ENCODE data around the gene RCL1. TPM values are rescaled to one million over a fixed set of nuclear protein-coding genes. Genes with fewer than 3 reads are reported as not detected.

The RCL1 gene
- polyA plus RNA-seq, 3 donors, result 2.2 to 3.0 (median 3.0) TPM

GRCh38 chr9:4842213-4842612 is 49.5 kb downstream of the RCL1 start:
- H3K27me3 Mint-ChIP-seq (ENCODE audit: low read depth in 3 of 3), result peaks cover 0 to 1% (median 0%) of the 10 kb centered on the region in 3 donors
- H3K27ac Mint-ChIP-seq, result peak overlapping the region in 1 of 7 donors; percentile 29
- no peaks in the 10 kb centered on the region for H4K20me1 ChIP-seq (ENCODE audit: insufficient read depth, low read length)
- no peak overlapping the region for H3K4me2 ChIP-seq (replicated peaks; ENCODE audit: extremely low read depth, low read length, poor library complexity, severe bottlenecking)
- H3K36me3 Mint-ChIP-seq, result peaks cover 33 to 41% of the 10 kb centered on the region in 2 donors
- H3K36me3 ChIP-seq (replicated peaks in 1 of 2; ENCODE audit: control insufficient read depth in 1 of 2, insufficient read depth in 2 of 2, low read length in 2 of 2), result peaks cover 7 to 31% of the 10 kb centered on the region in 2 donors
- intact Hi-C loops (cut with micrococcal nuclease), result no loop called here
- H3K9me3 ChIP-seq (replicated peaks in 1 of 2; ENCODE audit: control insufficient read depth in 1 of 2, insufficient read depth in 1 of 2, low read length in 2 of 2), result no peaks in the 10 kb centered on the region
- no peak for DNase-seq
- no peak overlapping the region for H2AFZ ChIP-seq (ENCODE audit: insufficient read depth, low read depth, low read length, poor library complexity, severe bottlenecking)
- H3K27me3 ChIP-seq (ENCODE audit: control insufficient read depth in 2 of 2, insufficient read depth in 2 of 2, low read length in 2 of 2), result no peaks in the 10 kb centered on the region
- no peaks in the 10 kb centered on the region for H3K9me3 Mint-ChIP-seq
- no peak overlapping the region for H3K4me3 ChIP-seq (replicated peaks in 1 of 3; ENCODE audit: low read depth in 2 of 3, low read length in 3 of 3)
- no peak overlapping the region for H3K4me3 Mint-ChIP-seq
- no peaks in the 10 kb centered on the region for H3K4me1 ChIP-seq (ENCODE audit: control insufficient read depth in 1 of 2, insufficient read depth in 2 of 2, low read length in 2 of 2)
- no peaks in the 10 kb centered on the region for H3K4me1 Mint-ChIP-seq
- TF ChIP-seq, protein P1, sequence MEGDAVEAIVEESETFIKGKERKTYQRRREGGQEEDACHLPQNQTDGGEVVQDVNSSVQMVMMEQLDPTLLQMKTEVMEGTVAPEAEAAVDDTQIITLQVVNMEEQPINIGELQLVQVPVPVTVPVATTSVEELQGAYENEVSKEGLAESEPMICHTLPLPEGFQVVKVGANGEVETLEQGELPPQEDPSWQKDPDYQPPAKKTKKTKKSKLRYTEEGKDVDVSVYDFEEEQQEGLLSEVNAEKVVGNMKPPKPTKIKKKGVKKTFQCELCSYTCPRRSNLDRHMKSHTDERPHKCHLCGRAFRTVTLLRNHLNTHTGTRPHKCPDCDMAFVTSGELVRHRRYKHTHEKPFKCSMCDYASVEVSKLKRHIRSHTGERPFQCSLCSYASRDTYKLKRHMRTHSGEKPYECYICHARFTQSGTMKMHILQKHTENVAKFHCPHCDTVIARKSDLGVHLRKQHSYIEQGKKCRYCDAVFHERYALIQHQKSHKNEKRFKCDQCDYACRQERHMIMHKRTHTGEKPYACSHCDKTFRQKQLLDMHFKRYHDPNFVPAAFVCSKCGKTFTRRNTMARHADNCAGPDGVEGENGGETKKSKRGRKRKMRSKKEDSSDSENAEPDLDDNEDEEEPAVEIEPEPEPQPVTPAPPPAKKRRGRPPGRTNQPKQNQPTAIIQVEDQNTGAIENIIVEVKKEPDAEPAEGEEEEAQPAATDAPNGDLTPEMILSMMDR (IDR thresholded peaks at IDR 0.05), result no peak
- no CpG with 5 or more reads among the region's 2 CpGs for WGBS (ENCODE audit: insufficient coverage)
- no peaks in the 10 kb centered on the region for H3K79me2 ChIP-seq (ENCODE audit: insufficient read depth, low read length)
- H3K27ac ChIP-seq (ENCODE audit: low read depth in 1 of 2, low read length in 2 of 2), result no peak overlapping the region
- H3K9ac ChIP-seq (ENCODE audit: insufficient read depth, low read length, poor library complexity, severe bottlenecking), result no peak overlapping the region

DNA sequence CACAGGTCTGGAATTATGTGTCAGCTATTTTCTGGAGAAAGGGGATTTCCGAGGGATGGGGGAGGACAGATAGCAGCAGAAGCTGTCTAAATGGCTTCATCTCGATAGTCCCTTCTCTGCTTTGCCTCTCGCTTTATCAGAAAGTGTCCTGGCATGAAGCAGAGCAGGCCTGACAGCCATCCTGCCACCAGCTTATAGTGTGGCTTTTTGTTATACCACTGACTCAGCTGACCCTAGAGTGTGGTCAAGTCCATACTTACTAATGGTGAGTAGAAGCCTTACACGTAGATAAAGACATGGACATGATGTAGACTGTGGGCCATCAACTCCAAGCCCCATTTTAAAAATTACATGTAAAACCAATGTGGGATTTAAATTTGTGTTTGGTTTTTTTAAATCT is 50.0 kb downstream of the RCL1 start:
- H3K4me1 ChIP-seq (ENCODE audit: control insufficient read depth in 1 of 2, insufficient read depth in 2 of 2, low read length in 2 of 2), result no peaks in the 10 kb centered on the region
- TF ChIP-seq, protein P1 (IDR thresholded peaks at IDR 0.05), result no peak
- no peaks in the 10 kb centered on the region for H3K9me3 ChIP-seq (replicated peaks in 1 of 2; ENCODE audit: control insufficient read depth in 1 of 2, insufficient read depth in 1 of 2, low read length in 2 of 2)
- Mint-ChIP-seq H3K27me3 (ENCODE audit: low read depth in 3 of 3) (peaks cover 0 to 1% (median 0%) of the 10 kb centered on the region in 3 donors), H3K27ac (peak overlapping the region in 1 of 7 donors; percentile 29), H3K4me1 (no peaks in the 10 kb centered on the region), H3K36me3 (peaks cover 29 to 41% of the 10 kb centered on the region in 2 donors), H3K4me3 (no peak overlapping the region), H3K9me3 (no peaks in the 10 kb centered on the region)
- intact Hi-C loops (cut with micrococcal nuclease), result no loop called here
- DNase-seq, result no peak
- H3K9ac ChIP-seq (ENCODE audit: insufficient read depth, low read length, poor library complexity, severe bottlenecking), result no peak overlapping the region
- H3K27ac ChIP-seq (ENCODE audit: low read depth in 1 of 2, low read length in 2 of 2), result no peak overlapping the region
- peaks cover 7 to 36% of the 10 kb centered on the region in 2 donors for H3K36me3 ChIP-seq (replicated peaks in 1 of 2; ENCODE audit: control insufficient read depth in 1 of 2, insufficient read depth in 2 of 2, low read length in 2 of 2)
- H4K20me1 ChIP-seq (ENCODE audit: insufficient read depth, low read length), result no peaks in the 10 kb centered on the region
- H2AFZ ChIP-seq (ENCODE audit: insufficient read depth, low read depth, low read length, poor library complexity, severe bottlenecking), result no peak overlapping the region
- no peak overlapping the region for H3K4me2 ChIP-seq (replicated peaks; ENCODE audit: extremely low read depth, low read length, poor library complexity, severe bottlenecking)
- WGBS (ENCODE audit: insufficient coverage), result 90% methylated on average over 2 of the region's 4 CpGs
- no peaks in the 10 kb centered on the region for H3K27me3 ChIP-seq (ENCODE audit: control insufficient read depth in 2 of 2, insufficient read depth in 2 of 2, low read length in 2 of 2)
- H3K4me3 ChIP-seq (replicated peaks in 1 of 3; ENCODE audit: low read depth in 2 of 3, low read length in 3 of 3), result no peak overlapping the region
- no peaks in the 10 kb centered on the region for H3K79me2 ChIP-seq (ENCODE audit: insufficient read depth, low read length)
